Brain microvascular endothelial cell (primary cell): ENCODE results near the gene PSPC1.

Experiments
- DNase-seq: peaks from one replicate; pipeline ENCODE4 v3.0.0-alpha.2; 2020
- H3K27ac ChIP-seq: fragments of 250-450 bp; sonication (Bioruptor Pico); 2 replicates; pipeline ENCODE4 v1.5.1; 2020; ENCODE audit warnings: mild to moderate bottlenecking, moderate library complexity
- H3K27me3 ChIP-seq: fragments of 250-450 bp; sonication (Bioruptor Pico); replicated peaks from 2 replicates; pipeline ENCODE4 v1.5.1; 2020; ENCODE audit warnings: mild to moderate bottlenecking
- H3K36me3 ChIP-seq: fragments of 250-450 bp; sonication (Bioruptor Pico); replicated peaks from 2 replicates; pipeline ENCODE4 v1.5.1; 2020; ENCODE audit warnings: mild to moderate bottlenecking
- H3K4me3 ChIP-seq: 2 replicates; pipeline ENCODE4 v1.5.1; 2011; ENCODE audit warnings: low read depth, mild to moderate bottlenecking, control low read depth, low read length, moderate library complexity
- in situ Hi-C: cut with HindIII; loops from 2 replicates; pipeline ENCODE4 v1.10.0; 2017; ENCODE audit warnings: low sequenced_read_pairs, low pct_ligation_motif_present
- TF ChIP-seq, protein P1 (sequence below): IDR thresholded peaks from 2 replicates; pipeline ENCODE4 v1.5.1; 2011; ENCODE audit warnings: low read depth, mild to moderate bottlenecking, moderate library complexity, low read length, control low read depth, inconsistent platforms; ENCODE audit errors: missing control alignments

Gene PSPC1

DNA sequence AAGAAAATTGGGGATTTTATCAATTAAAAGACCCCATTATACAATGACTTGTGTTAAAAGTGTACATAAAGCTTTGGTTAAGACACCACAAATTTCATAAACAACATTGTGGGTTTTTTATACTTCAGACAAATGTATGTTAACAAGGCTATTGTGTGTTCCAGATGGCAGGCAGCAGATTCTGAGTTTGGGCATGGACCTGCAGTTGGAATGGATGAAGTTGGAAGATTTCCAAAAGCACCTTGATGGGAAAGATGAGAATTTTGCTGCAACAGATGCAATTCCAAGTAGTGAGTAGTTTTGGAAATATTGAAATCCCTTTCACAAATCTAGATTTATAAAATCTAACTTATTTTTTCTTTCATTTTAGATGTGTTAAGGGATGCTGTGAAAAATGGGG is 123.9 kb downstream of the PSPC1 start:
- Histone ChIP-seq H3K4me3 (no peak overlapping the region), H3K27me3 (no peaks in the 10 kb centered on the region), H3K36me3 (peaks cover 23% of the 10 kb centered on the region), H3K27ac (no peak overlapping the region)
- TF ChIP-seq, protein P1, sequence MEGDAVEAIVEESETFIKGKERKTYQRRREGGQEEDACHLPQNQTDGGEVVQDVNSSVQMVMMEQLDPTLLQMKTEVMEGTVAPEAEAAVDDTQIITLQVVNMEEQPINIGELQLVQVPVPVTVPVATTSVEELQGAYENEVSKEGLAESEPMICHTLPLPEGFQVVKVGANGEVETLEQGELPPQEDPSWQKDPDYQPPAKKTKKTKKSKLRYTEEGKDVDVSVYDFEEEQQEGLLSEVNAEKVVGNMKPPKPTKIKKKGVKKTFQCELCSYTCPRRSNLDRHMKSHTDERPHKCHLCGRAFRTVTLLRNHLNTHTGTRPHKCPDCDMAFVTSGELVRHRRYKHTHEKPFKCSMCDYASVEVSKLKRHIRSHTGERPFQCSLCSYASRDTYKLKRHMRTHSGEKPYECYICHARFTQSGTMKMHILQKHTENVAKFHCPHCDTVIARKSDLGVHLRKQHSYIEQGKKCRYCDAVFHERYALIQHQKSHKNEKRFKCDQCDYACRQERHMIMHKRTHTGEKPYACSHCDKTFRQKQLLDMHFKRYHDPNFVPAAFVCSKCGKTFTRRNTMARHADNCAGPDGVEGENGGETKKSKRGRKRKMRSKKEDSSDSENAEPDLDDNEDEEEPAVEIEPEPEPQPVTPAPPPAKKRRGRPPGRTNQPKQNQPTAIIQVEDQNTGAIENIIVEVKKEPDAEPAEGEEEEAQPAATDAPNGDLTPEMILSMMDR: no peak
- no peak for DNase-seq
- in situ Hi-C loops: no loop called here

DNA sequence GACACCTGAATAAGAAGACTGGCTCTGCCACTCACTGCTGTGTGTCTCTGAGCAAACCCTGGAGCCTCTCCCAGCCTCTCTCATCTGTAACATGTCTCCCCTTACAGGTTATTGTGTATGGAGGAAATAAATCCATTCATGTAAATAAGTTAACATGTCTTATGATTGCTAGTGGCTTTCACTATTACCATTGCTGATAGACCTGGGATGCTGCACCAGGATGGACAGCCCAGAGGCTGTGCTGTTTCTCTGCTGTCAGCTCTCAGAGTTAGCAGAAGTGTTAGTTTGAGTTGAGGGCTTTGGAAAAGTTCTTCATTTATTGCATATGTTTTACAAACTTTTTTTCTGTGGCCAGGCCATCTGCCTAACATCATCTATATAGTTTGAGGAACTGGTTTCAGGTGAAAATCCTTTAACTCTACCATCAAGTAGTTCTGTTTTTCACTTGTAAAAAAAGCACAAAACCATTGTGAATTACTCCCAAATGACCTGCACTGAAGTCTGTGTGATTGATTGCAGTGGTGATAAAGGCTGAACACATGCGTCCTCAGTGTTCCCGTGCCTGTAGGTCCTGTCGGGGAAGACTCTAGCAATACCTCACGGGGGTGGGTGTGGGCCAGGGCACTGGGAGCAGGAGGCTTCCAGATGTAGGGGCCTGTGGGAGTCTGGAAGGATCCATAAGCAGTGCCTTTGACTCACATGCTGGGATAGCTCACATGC is 124.7 kb downstream of the PSPC1 start:
- TF ChIP-seq, protein P1: no peak
- Histone ChIP-seq H3K36me3 (peaks cover 15% of the 10 kb centered on the region), H3K27me3 (no peaks in the 10 kb centered on the region), H3K4me3 (no peak overlapping the region), H3K27ac (no peak overlapping the region)
- in situ Hi-C loops: no loop called here
- DNase-seq: no peak
